Inflammatory macrophage (primary cell): Measurements from ENCODE around the gene C2orf76.
"Not testable (repeated sequence)": the region's sequence is repeated elsewhere in the genome, so short reads cannot be mapped to it uniquely, and the experiment has no call there.

Experiments
- DNase-seq, 2 donors: peaks; one replicate each; pipeline ENCODE4 v3.0.0-alpha.2; 2020 to 2022
- total RNA-seq, 18 experiments: gene quantifications; one replicate each; lab custom pipeline; 2026; ENCODE audit warnings: mixed read lengths in 6 of 18, inconsistent platforms in 2 of 18; lab: John Stamatoyannopoulos, UW

C2orf76 gene
- 5.2 to 11.6 (median 8.8) reads per million in 18 experiments for total RNA-seq

GRCh38 chr2:119366649-119367471, at the start of gene C2orf76, which contains the start of gene DBI:
C2orf76 (minus strand) TSS chr2:119366834; CDS start chr2:119339959, 26,875 bp downstream.
DBI (plus strand) TSS chr2:119366977; CDS start chr2:119367052, 75 bp downstream.
- peak; percentile 98 to 99 for DNase-seq

DNA sequence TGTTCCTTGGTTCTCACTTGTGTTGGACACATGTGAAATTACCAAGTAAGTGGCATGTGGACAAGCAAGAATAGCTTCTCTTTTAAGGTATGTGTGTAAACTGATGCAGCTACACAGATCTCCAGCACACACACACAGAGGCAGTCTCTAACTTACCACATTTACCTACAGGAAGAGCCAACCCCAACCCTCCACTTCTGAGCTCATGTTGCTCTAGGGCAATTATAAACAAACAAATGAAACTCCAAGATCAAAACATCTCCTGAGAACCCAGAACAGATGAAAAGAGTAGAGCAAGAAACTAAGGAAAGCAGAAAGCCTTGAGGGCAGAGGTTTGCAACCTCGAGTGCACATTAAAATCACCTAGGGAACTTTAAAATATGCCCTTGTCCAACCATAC, 49.0 kb upstream of the C2orf76 start:
- DNase-seq, result no peak

GRCh38 chr2:119414894-119415293, 48.3 kb upstream of the C2orf76 start:
- DNase-seq, result no peak

- DNase-seq, result no peak
Measured at GRCh38 chr2:119409506-119409905, 42.9 kb upstream of the C2orf76 start.

DNA sequence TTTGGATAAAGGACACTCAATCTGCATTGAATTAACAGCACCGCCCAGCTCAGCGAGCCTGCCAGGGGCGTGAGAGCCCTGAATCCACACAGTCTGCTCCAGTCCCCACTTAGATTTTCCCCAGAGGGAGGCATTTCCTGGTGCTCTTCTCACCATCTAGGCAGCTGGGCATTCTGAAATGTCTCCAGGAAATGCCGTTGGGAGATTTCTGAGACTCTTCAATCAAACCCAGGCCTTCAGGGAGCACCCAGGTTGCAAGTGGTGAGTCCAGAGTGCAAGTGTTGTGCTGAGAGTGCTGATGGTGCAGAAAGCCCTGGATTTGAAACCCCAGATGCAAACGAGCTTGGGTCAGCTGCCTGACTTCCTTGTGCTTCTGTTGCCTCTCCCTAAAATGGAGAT, 41.6 kb upstream of the C2orf76 start:
- no peak for DNase-seq

- DNase-seq, result peak; percentile 71
Measured at GRCh38 chr2:119407430-119408220, 41.0 kb upstream of the C2orf76 start.

DNA sequence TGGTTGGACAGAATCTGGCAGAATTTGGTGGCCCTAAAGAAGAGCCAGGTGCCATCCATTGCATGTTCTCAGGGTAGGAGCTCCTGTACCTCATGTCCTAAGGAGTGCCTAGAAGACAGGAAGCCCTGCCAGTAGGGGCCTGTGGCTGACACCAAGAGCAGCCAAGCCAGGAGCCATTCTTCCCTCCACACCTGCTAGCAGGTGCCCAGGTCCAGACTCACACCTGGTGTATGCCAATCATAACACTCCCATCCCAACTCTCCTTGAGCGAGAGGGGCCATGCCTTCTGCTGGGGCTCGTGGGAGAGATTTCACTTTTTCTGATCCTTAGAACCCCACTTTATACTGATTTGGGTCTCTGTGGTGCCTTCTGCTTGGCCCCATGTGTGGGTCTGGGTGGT, 38.5 kb upstream of the C2orf76 start:
- DNase-seq, result no peak

GRCh38 chr2:119403618-119404017, 37.0 kb upstream of the C2orf76 start:
- not testable (repeated sequence) for DNase-seq

DNA sequence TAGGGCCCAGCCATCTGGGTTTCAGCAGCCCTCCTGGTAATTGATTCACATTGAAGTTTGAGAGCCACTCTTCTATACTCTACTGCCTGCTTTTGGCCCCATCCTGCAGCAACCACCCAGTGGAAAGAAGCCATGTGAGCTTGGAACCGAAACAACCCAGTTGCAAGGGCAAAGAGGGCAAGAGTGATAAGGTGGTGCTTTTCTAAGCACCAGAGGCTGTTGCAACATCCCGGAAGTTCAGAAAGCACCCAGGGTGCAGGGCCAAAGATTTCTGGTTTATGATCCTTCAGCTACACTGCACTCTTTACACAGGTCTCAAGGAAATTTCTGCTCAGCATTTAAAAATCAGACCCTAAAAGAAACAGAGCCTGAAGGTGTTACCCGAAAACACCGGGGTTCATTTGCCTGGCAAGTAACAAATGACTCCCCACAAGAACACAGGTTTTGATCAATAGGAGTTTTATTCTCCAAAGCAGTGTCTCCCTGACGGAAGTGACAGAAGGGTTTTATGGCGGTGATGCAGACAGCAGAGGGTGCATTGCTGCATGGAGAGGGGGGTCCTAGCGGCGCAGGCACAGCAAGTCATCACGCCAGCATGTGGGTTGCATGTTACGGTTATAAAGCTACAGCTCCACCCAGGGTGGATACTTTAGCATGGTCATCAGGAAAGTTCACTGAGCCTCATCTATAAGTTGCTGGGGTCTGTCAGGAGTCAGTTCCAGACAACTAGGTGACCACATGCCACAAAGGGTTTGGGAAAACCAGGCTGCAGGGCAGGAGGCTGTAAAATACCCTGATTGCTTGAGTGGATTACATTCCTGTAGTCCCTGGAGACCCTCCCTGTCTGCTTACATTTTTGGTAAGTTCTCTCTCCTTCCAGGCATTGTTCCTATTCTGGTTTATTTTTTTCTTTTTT, 36.3 kb upstream of the C2orf76 start:
- no peak for DNase-seq

DNA sequence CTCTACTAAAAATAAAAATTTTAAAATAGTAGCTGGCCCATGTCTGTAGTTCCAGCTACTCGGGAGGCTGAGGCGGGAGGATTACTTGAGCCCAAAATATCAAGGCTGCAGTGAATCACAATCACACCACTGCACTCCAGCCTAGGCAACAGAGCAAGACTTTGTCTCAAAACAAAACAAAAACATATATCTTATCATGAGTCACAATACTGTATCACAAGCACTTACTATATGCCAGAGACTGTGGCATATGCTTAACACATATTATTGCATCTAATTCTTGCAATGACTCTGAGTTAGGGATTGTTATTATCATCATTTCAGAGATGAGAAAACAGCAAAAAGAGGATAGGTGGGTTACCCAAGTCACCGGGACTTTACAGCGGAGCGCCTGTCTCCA, 35.5 kb upstream of the C2orf76 start:
- DNase-seq, result no peak

- DNase-seq, result no peak
Measured at GRCh38 chr2:119397196-119397595, 30.6 kb upstream of the C2orf76 start.

- DNase-seq, result no peak
Measured at GRCh38 chr2:119393971-119394748, 27.5 kb upstream of the C2orf76 start.

GRCh38 chr2:119389615-119390306, 23.1 kb upstream of the C2orf76 start:
- DNase-seq, result peak in 1 of 2 donors; percentile 32

DNA sequence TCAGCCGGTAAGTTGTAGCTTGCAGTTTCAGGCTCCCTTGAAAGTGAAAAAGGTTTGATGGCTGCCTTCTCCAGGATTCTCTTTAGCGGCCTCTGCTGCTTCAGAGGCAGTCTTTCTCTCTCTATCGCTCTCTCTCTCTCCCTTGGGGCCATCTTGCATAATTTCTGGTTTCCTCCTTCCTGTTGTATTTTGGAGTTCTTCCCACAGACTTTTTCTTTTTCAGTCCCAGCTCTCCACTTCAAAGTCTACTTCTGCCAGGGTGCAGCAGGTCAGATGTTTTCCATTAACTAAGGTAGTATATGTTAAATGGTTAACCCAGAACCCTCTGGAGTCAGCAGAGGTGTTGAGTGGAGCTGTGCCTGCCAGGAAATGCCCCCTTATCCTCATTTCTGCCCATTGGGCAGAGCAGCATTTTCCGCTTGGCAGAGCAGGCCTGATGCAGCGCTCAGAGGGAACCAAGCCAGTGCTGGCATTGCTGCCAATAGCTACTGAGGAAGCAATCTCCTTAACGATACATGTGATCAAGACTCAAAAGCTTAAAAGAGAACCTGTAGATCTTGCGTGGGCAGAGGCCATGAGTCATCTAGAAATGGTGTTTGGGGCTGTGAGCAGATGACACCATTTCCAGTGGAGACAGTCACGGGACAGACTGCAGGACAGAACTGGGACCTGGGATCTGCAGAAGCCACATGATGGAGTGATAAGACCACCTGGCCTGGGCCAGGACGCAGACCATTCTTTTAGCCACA, 20.9 kb upstream of the C2orf76 start:
- DNase-seq, result peak; percentile 98 to 99

- DNase-seq, result peak; percentile 68 to 71
Measured at GRCh38 chr2:119385466-119385865, 18.8 kb upstream of the C2orf76 start.

- DNase-seq, result peak in 1 of 2 donors; percentile 34
Measured at GRCh38 chr2:119384971-119385370, 18.3 kb upstream of the C2orf76 start.

DNA sequence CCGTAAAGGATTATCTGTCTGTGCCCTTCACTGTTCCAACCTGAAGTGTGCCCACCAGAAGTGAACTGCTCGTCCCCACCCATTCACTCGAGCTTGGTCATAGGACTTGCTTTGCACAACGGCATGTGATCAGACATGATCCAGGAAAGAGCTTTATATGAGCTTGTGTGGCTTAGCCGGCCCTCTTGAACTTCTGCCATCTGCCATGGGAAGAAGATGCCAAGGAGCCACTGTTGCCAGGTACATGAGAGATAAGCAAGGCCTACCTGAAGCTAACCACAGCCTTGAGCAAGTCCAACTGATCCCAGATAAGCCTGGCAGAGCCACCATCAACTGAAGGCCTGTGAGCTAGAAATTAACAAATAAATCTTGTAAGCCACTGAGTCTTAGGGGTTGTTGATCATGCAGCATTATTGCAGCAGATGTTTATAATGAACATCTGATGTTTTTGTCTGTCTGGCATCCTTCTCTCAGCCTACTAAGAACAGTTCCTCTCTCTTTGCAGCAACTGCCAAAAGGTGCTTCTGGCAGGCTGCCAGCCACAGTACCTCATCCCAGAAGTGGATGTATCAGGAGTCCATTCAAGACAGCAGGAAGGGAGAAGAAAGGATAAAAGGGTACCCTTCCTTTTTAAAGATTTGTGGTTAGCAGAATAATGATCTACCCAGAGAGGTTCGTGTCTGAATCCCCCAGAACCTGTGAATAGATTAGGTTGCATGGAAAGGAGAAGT, 16.9 kb upstream of the C2orf76 start:
- DNase-seq, result no peak

- DNase-seq, result no peak
Measured at GRCh38 chr2:119378566-119378965, 11.9 kb upstream of the C2orf76 start.

DNA sequence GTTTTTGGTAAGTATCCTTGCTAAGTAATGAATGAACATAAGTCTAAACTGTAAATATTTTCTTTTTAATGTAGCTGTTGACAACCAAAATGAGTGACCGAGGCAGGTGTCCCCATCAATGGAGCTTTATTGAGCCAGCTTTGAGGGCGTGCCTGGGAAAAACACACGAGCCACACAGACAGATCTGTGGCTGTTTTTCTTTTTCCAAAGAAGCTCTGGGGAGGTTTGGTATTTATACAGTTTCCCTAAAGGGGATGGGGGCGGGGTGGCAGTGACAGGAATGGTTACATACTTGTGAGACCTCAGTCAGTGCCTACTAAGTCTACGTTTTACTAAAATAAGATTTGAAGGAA, 11.3 kb upstream of the C2orf76 start:
- no peak for DNase-seq
